ENCODE results near the gene C2orf72. TPM values are rescaled to one million over a fixed set of nuclear protein-coding genes. Genes with fewer than 3 reads are reported as not detected.
A peak's percentile ranks its signal among the peaks of the same experiment; 100 is the strongest.

The C2orf72 gene
- total and polyA plus RNA-seq, 2 of the 13 experiments (the other 11 are each of a cell fraction or from before 2014, with no cell fraction given), result 147 to 203 TPM

DNA sequence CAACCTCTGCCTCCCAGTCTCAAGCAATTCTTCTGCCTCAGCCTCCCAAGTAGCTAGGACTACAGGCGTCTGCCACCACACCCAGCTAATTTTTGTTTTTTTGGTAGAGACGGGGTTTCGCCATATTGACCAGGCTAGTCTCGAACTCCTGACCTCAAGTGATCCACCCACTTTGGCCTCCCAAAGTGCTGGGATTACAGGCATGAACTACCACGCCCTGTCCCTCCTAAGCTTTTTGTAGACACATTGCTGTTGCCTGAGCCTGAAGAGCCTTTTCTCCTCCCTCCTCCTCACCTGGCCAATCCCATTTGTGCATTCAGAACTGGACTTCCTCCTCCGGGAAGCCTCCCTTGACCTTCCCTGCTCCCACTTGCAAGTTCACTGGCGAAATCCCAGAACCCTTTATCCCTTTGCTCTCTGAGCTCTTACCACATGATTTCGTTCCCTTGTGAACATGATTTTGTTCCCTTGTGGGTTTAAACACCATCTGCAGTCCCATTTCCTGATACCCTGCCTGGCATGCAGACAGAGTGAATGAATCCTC, 2.6 kb downstream of the C2orf72 start (continued):
- TF ChIP-seq, protein P1, sequence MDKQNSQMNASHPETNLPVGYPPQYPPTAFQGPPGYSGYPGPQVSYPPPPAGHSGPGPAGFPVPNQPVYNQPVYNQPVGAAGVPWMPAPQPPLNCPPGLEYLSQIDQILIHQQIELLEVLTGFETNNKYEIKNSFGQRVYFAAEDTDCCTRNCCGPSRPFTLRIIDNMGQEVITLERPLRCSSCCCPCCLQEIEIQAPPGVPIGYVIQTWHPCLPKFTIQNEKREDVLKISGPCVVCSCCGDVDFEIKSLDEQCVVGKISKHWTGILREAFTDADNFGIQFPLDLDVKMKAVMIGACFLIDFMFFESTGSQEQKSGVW (CRISPR knock-in tag; IDR thresholded peaks at IDR 0.05; ENCODE audit: borderline replicate concordance), result no peak
- no peak for TF ChIP-seq ZNF430 (CRISPR knock-in tag; IDR thresholded peaks at IDR 0.05)
- no peak for TF ChIP-seq SATB2 (CRISPR knock-in tag; IDR thresholded peaks at IDR 0.05)
- TF ChIP-seq, protein P2, sequence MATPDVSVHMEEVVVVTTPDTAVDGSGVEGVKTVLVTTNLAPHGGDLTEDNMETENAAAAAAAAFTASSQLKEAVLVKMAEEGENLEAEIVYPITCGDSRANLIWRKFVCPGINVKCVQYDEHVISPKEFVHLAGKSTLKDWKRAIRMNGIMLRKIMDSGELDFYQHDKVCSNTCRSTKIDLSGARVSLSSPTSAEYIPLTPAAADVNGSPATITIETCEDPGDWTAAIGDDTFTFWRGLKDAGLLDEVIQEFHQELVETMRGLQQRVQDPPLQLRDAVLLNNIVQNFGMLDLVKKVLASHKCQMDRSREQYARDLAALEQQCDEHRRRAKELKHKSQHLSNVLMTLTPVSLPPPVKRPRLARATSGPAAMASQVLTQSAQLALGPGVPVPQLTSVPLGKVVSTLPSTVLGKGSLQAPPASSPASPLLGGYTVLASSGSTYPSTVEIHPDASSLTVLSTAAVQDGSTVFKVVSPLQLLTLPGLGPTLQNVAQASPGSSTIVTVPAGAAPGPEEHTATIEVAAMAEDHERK (CRISPR knock-in tag; IDR thresholded peaks at IDR 0.05; ENCODE audit: low read depth), result no peak
- no peak for TF ChIP-seq XRCC5 (optimal IDR thresholded peaks at IDR 0.05; ENCODE audit: low read length)
- TF ChIP-seq, protein P3, sequence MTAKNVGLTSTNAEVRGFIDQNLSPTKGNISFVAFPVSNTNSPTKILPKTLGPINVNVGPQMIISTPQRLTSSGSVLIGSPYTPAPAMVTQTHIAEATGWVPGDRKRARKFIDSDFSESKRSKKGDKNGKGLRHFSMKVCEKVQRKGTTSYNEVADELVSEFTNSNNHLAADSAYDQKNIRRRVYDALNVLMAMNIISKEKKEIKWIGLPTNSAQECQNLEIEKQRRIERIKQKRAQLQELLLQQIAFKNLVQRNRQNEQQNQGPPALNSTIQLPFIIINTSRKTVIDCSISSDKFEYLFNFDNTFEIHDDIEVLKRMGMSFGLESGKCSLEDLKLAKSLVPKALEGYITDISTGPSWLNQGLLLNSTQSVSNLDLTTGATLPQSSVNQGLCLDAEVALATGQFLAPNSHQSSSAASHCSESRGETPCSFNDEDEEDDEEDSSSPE (CRISPR knock-in tag; IDR thresholded peaks at IDR 0.05), result 0 out of 2 replicates have a peak, but pooled peaks have one; percentile 23
- TF ChIP-seq, protein P4, sequence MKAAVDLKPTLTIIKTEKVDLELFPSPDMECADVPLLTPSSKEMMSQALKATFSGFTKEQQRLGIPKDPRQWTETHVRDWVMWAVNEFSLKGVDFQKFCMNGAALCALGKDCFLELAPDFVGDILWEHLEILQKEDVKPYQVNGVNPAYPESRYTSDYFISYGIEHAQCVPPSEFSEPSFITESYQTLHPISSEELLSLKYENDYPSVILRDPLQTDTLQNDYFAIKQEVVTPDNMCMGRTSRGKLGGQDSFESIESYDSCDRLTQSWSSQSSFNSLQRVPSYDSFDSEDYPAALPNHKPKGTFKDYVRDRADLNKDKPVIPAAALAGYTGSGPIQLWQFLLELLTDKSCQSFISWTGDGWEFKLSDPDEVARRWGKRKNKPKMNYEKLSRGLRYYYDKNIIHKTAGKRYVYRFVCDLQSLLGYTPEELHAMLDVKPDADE (CRISPR knock-in tag; IDR thresholded peaks at IDR 0.05), result no peak
- TF ChIP-seq RXRB (CRISPR knock-in tag; IDR thresholded peaks at IDR 0.05; ENCODE audit: borderline replicate concordance), result peak; percentile 82
- no peak for TF ChIP-seq TOPORS (CRISPR knock-in tag; IDR thresholded peaks at IDR 0.05)
- peak; percentile 42; the same call in 1 of the 2 replicates for TF ChIP-seq YEATS2 (CRISPR knock-in tag; IDR thresholded peaks at IDR 0.05; ENCODE audit: borderline replicate concordance)
- TF ChIP-seq POLR2AphosphoS5 (IDR thresholded peaks at IDR 0.05; ENCODE audit: low read depth, low read length), result no peak
- TF ChIP-seq ZMAT3 (CRISPR knock-in tag; conservative IDR thresholded peaks at IDR 0.05), result no peak
- peak; percentile 47; the same call in 1 of the 2 replicates for TF ChIP-seq NFIC (IDR thresholded peaks at IDR 0.05; ENCODE audit: low read length)
- TF ChIP-seq ZBTB1 (CRISPR knock-in tag; IDR thresholded peaks at IDR 0.05; ENCODE audit: borderline replicate concordance), result no peak
- 0 out of 2 replicates have a peak, but pooled peaks have one; percentile 23 for TF ChIP-seq ADNP (CRISPR knock-in tag; IDR thresholded peaks at IDR 0.05)
- TF ChIP-seq KLF11 (CRISPR knock-in tag; IDR thresholded peaks at IDR 0.05), result no peak
- TF ChIP-seq, protein P5, sequence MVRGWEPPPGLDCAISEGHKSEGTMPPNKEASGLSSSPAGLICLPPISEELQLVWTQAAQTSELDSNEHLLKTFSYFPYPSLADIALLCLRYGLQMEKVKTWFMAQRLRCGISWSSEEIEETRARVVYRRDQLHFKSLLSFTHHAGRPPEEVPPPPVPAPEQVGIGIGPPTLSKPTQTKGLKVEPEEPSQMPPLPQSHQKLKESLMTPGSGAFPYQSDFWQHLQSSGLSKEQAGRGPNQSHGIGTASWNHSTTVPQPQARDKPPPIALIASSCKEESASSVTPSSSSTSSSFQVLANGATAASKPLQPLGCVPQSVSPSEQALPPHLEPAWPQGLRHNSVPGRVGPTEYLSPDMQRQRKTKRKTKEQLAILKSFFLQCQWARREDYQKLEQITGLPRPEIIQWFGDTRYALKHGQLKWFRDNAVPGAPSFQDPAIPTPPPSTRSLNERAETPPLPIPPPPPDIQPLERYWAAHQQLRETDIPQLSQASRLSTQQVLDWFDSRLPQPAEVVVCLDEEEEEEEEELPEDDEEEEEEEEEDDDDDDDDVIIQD (CRISPR knock-in tag; IDR thresholded peaks at IDR 0.05; ENCODE audit: low read depth), result 0 out of 2 replicates have a peak, but pooled peaks have one; percentile 22
- TF ChIP-seq, protein P6, sequence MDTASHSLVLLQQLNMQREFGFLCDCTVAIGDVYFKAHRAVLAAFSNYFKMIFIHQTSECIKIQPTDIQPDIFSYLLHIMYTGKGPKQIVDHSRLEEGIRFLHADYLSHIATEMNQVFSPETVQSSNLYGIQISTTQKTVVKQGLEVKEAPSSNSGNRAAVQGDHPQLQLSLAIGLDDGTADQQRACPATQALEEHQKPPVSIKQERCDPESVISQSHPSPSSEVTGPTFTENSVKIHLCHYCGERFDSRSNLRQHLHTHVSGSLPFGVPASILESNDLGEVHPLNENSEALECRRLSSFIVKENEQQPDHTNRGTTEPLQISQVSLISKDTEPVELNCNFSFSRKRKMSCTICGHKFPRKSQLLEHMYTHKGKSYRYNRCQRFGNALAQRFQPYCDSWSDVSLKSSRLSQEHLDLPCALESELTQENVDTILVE (CRISPR knock-in tag; IDR thresholded peaks at IDR 0.05), result peak; percentile 25; the same call in 1 of the 2 replicates
- TF ChIP-seq MAF1 (CRISPR knock-in tag; IDR thresholded peaks at IDR 0.05; ENCODE audit: borderline replicate concordance), result no peak
- TF ChIP-seq ZFP36L1 (CRISPR knock-in tag; IDR thresholded peaks at IDR 0.05), result no peak
- TF ChIP-seq ZNF354B (CRISPR knock-in tag; IDR thresholded peaks at IDR 0.05), result no peak
- peak; percentile 71 for TF ChIP-seq MED1 (CRISPR knock-in tag; IDR thresholded peaks at IDR 0.05)
- TF ChIP-seq PRMT3 (CRISPR knock-in tag; IDR thresholded peaks at IDR 0.05; ENCODE audit: borderline replicate concordance, low read depth), result no peak
- no peak for TF ChIP-seq ZNF841 (CRISPR knock-in tag; IDR thresholded peaks at IDR 0.05; ENCODE audit: borderline replicate concordance)
- no peak for TF ChIP-seq ZNF644 (CRISPR knock-in tag; IDR thresholded peaks at IDR 0.05; ENCODE audit: low read depth)

All from HepG2 (cell line).